NCI-H2107 treated with DMSO at 0.1 percent for 48 hours (cell line): ENCODE results near the gene ASPM.

Experiments
- DNase-seq: peaks from one replicate; lab custom pipeline; 2025; ENCODE audit not compliant: unreplicated experiment; lab: John Stamatoyannopoulos, UW

The ASPM gene, protein sequence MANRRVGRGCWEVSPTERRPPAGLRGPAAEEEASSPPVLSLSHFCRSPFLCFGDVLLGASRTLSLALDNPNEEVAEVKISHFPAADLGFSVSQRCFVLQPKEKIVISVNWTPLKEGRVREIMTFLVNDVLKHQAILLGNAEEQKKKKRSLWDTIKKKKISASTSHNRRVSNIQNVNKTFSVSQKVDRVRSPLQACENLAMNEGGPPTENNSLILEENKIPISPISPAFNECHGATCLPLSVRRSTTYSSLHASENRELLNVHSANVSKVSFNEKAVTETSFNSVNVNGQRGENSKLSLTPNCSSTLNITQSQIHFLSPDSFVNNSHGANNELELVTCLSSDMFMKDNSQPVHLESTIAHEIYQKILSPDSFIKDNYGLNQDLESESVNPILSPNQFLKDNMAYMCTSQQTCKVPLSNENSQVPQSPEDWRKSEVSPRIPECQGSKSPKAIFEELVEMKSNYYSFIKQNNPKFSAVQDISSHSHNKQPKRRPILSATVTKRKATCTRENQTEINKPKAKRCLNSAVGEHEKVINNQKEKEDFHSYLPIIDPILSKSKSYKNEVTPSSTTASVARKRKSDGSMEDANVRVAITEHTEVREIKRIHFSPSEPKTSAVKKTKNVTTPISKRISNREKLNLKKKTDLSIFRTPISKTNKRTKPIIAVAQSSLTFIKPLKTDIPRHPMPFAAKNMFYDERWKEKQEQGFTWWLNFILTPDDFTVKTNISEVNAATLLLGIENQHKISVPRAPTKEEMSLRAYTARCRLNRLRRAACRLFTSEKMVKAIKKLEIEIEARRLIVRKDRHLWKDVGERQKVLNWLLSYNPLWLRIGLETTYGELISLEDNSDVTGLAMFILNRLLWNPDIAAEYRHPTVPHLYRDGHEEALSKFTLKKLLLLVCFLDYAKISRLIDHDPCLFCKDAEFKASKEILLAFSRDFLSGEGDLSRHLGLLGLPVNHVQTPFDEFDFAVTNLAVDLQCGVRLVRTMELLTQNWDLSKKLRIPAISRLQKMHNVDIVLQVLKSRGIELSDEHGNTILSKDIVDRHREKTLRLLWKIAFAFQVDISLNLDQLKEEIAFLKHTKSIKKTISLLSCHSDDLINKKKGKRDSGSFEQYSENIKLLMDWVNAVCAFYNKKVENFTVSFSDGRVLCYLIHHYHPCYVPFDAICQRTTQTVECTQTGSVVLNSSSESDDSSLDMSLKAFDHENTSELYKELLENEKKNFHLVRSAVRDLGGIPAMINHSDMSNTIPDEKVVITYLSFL (N-terminal part only)

DNA sequence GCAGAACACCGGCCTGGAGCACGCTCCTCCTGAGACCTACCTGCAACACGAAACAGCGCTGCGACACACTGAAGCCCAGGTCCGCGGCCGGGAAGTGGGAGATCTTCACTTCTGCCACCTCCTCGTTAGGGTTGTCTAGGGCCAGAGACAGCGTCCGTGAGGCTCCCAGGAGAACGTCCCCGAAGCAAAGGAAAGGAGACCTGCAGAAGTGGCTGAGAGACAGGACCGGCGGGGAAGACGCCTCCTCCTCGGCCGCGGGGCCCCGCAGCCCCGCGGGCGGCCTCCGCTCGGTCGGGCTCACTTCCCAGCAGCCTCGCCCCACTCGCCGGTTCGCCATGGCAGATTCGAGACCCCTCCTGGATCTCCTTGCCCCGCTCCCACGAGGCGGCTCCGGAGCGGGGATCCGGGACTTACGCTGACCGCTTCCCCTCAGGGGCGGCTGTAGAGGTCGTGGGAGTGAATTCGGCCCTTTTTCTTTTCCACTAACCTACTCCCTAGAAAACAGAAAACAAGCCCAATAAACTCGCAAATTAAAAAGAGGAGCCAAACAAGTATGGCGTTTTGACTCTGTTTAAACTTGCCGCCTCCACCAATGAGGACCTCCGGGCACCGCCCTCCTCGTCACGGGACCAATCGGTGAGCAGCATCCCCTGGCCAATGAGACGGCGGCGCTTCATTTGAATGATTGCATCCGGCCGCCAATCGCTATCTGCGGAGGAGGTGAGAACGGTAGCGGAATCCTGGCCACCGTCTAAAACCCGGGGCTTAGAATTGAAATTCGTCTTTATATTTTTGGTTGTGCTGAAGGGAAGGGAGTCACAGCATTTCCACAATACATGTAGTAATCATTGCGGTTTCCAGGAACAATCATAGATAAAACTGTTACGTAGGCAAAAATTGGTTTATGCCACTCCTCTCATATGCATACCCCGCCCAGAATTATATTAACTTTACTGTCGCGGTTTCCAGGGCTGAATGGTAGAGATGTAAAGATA is at the start of gene ASPM:
Gene ASPM (minus strand): TSS at position 569 of the 995 bp plus-strand sequence. CDS start 232 bp downstream, at position 337.
- peak; percentile 92 for DNase-seq

GRCh38 chr1:197195100-197195499 is 48.6 kb upstream of the ASPM start:
- DNase-seq, result no peak

- DNase-seq, result no peak
These were observed 37.7 kb upstream of the ASPM start for GRCh38 chr1:197184190-197184589.

GRCh38 chr1:197183195-197183748 is 36.8 kb upstream of the ASPM start:
- no peak for DNase-seq

DNA sequence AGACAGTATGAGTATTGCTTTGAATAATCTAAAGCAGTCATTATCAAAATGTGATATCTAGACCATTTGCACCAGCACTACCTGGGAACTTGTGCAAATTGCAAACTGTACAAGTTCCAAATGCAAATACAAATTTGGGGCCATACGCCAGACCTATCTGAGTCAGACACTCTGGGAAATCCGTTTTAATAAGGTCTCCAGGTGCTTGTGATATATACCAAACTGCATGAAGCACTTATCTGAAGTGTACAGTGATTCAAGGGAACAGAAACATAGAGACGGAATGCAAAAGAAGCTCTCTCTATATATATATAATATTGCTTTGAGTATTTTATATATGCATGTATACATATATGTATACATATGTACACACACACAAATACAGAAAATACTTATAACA is 36.2 kb upstream of the ASPM start:
- no peak for DNase-seq

- no peak for DNase-seq
These were observed 35.5 kb upstream of the ASPM start for GRCh38 chr1:197181982-197182381.

GRCh38 chr1:197180252-197180878 is 33.9 kb upstream of the ASPM start:
- peak; percentile 76 for DNase-seq

DNA sequence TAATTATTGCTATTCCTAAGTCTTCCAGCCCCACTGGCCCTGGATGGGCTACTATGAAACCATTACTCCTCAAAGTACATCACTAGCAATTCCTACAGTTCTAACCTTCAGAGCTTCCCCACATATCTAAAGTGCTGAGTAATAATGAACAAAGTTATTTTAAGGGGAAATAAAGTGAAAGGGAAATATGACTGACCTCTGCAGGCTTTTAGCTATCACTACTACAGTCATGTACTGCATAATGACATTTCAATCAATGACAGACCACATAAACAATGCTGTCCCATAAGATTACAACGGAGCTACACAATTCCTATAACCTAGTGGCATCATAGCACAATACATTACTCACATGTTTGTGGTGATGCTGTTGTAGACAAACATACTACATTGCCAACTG is 32.5 kb upstream of the ASPM start:
- no peak for DNase-seq

DNA sequence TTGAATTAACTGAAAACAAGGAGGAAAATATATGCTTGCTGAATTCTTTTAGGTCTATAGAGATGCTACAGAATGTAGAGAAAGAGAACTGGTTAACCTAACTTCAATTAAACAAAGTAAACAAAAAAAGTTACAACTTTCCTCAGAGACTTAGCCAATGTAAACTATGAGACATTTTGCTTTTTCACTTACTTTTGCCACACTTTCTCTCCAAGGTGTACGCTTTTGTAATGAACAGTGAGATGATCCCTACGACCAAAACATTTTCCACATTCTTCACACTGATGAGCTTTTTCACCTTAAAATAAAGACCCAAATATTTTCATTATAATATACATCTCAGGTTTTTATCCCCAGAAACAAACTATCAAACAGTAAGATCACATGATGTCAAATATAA is 28.3 kb upstream of the ASPM start:
- DNase-seq, result no peak

DNA sequence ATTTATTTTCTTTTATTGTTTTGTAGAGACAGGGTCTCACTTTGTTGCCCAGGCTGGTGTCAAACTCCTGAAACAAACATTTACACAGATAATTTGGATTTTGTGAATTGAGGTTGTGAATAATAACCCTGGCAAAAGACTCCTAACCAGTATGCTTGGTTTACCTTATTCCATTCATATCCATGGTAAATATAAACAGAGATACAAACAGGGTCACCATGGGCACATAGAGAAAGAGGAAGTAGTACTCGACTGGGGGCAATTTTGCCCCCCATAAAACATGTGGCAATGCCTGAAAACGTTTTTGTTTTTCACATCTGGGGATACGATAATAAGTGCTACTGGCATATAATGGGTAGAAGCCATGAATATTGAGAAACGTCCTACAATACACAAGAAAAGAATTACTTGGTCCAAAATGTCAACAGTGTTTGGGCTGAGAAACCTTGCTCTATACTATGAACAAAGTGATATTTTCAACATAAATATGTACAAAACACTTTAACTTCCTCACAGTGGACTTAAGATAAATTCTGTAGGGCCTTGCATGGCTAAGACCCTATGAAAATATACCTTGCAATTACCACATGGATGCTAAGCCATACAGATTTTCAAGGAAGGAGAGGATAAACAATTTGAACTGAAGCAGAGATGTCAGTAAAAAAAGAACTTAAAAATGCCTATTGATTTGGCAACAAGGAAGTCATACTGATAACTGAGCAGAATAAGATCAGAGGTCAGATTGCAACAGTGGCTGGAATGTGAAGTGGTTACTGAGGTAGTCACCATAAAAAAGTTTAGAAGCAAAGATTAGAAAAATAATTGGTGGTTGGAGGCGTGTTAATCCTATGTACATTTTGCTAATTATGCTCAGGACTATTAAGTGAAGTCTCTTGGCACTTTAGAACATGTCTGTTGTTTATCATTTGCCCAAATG is 27.4 kb upstream of the ASPM start:
- no peak for DNase-seq

GRCh38 chr1:197171531-197171930 is 25.1 kb upstream of the ASPM start:
- no peak for DNase-seq

DNA sequence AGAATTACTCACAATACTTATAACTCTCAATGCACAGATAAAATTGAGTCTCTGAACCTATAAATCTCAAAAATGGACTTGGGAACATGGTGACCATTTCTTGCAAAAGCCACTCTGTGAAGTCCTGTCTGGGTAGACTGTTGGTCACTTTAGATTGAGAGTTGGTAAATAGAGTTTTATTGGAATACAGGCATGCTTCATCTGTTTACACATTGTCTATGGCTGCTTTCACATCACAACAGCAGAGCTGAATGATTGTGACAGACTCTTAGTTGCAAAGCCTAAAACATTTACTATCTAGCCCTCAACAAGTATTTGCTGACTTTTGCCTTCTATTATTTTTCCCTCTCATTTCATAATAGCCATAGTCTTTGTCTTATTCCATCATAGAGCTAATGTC is 24.1 kb upstream of the ASPM start:
- no peak for DNase-seq

DNA sequence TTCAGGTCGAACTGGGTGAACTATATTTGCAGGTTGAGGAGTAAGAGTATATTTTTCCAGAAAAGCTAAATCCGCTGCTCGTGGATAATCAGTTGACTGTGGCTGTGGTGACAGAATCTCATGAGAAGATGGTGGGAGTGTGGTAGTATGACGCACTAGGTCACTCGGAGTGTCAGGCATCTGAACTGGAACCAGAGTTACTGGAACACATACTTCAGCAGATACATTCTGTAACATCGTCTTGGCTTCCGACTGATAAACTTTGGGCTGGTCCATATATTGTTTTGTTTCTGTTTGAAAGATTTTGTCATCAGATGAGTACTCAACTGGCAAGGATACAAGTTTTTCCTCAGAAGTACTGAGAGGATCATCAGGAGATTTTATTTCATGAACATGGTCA is 13.0 kb upstream of the ASPM start:
- DNase-seq, result no peak

- no peak for DNase-seq
These were observed 10.2 kb upstream of the ASPM start for GRCh38 chr1:197156692-197157091.

- DNase-seq, result no peak
These were observed 6.2 kb upstream of the ASPM start for GRCh38 chr1:197152662-197153061.

GRCh38 chr1:197151185-197151584 is 4.7 kb upstream of the ASPM start:
- DNase-seq, result no peak

DNA sequence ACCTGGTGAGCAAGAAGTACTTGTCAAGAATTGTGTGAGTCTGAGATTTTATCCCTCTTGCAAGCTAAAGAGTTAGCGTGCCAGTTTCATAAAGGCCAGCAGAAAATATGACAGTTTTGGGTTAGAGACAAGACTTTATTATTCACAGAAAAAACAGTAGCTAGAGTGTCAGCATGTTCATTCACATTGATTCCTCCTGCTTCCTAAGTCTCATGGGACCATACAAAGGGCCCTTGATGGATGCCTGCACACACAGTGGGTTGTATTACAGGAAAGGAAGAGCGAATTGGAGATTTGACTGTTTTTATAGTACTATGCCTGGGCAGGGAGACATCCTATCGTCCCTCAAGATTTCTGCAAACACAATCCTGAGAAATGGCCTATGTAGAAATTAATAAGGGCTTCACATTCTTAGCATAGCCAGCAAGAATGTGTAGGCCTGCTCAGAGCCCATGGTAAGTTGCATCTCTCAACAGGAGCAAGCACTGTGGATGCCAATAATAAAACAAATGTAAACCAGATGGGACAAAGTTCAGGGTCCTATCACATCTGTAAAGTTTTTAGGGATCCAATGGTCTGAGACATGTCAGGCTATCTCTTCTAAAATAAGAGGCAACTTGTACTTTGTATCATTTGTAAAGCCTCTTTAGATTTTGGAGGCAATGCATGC is 4.0 kb upstream of the ASPM start:
- DNase-seq, result no peak

DNA sequence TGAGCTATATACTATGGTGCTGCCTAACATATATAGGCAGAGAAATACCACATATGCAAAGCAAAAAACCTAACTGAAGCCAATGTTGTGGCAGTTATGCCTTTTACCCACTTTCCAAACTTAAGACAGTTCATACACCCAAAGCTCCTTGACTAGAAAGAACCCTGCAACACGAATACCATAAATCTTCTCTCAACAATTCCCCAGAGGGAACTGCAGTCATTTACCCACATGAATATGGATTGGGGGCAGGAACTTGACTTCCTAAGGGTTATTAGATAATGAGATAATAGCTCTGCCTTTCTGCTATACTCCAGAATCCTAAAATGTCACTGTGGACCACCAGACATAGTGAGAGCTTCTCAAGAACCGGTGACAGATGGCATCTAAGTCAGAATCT is 2.9 kb upstream of the ASPM start:
- no peak for DNase-seq
